Spleen (tissue), 7 donors: ENCODE measurements around the gene LRRC74B.

Source experiments
- POLR2A ChIP-seq, 3 donors: fragments of 450-650 bp; IDR thresholded peaks; one replicate each; pipeline ENCODE4 v1.5.1; 2017; ENCODE audit warnings: antibody characterized with exemption in 3 of 3, mild to moderate bottlenecking in 1 of 3
- POLR2AphosphoS5 ChIP-seq, 3 donors: sonication (generic); formaldehyde crosslinking; IDR thresholded peaks; one replicate each; pipeline ENCODE4 v1.5.1; 2017; ENCODE audit warnings: antibody characterized with exemption in 3 of 3
- TF ChIP-seq, protein P1 (sequence below), 11 experiments: fragments of 200-600 bp in 7 of 11; fragments of 450-650 bp in 4 of 11; sonication (generic) in 4 of 11; IDR thresholded peaks in 8 of 11; conservative IDR thresholded peaks in 3 of 11; 1 replicate in 7 of 11; 2 replicates in 4 of 11; pipeline versions ENCODE4 v1.4.0 to v1.8.0; 2016 to 2021; ENCODE audit warnings: antibody characterized with exemption in 11 of 11, inconsistent platforms in 4 of 11, mild to moderate bottlenecking in 1 of 11
- donor health status: DM: no; HTN: no; CAD: no; lungs with moderate emphysema.
- donor health status: DM: no; HTN: no; CAD: no.
- donor health status: DM: no; HTN: no; CAD: no.

DNA sequence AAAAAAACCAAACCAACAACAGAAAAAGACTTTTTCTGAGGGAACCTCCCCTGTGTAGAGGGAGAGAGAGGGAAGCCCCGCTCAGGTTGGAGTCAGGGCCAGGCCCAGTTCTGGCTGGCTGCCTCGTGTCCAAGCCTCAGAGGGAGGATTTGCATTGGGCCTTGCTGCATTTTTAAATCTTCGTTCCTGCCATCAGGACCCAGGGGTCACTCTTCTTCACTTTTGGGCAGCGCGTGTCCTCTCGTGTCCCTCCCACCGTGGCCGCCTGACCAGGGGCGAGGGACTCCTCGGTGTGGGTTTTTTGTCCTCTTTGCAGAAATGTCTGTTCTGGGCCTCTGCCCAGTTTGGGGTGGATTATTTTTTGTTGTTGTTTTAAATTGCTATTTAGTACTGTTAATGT lies 57.9 kb downstream of the LRRC74B start:
- TF ChIP-seq, protein P1, sequence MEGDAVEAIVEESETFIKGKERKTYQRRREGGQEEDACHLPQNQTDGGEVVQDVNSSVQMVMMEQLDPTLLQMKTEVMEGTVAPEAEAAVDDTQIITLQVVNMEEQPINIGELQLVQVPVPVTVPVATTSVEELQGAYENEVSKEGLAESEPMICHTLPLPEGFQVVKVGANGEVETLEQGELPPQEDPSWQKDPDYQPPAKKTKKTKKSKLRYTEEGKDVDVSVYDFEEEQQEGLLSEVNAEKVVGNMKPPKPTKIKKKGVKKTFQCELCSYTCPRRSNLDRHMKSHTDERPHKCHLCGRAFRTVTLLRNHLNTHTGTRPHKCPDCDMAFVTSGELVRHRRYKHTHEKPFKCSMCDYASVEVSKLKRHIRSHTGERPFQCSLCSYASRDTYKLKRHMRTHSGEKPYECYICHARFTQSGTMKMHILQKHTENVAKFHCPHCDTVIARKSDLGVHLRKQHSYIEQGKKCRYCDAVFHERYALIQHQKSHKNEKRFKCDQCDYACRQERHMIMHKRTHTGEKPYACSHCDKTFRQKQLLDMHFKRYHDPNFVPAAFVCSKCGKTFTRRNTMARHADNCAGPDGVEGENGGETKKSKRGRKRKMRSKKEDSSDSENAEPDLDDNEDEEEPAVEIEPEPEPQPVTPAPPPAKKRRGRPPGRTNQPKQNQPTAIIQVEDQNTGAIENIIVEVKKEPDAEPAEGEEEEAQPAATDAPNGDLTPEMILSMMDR (IDR thresholded peaks at IDR 0.05 in 8 of 11, conservative IDR thresholded peaks at IDR 0.05 in 3 of 11): no peak
- no peak for TF ChIP-seq POLR2A (IDR thresholded peaks at IDR 0.05)
- no peak for TF ChIP-seq POLR2AphosphoS5 (IDR thresholded peaks at IDR 0.05)
